ENCODE results near the gene UBE2Q2.
"Not testable (repeated sequence)": the region's sequence is repeated elsewhere in the genome, so short reads cannot be mapped to it uniquely, and the experiment has no call there.

UBE2Q2 gene

DNA sequence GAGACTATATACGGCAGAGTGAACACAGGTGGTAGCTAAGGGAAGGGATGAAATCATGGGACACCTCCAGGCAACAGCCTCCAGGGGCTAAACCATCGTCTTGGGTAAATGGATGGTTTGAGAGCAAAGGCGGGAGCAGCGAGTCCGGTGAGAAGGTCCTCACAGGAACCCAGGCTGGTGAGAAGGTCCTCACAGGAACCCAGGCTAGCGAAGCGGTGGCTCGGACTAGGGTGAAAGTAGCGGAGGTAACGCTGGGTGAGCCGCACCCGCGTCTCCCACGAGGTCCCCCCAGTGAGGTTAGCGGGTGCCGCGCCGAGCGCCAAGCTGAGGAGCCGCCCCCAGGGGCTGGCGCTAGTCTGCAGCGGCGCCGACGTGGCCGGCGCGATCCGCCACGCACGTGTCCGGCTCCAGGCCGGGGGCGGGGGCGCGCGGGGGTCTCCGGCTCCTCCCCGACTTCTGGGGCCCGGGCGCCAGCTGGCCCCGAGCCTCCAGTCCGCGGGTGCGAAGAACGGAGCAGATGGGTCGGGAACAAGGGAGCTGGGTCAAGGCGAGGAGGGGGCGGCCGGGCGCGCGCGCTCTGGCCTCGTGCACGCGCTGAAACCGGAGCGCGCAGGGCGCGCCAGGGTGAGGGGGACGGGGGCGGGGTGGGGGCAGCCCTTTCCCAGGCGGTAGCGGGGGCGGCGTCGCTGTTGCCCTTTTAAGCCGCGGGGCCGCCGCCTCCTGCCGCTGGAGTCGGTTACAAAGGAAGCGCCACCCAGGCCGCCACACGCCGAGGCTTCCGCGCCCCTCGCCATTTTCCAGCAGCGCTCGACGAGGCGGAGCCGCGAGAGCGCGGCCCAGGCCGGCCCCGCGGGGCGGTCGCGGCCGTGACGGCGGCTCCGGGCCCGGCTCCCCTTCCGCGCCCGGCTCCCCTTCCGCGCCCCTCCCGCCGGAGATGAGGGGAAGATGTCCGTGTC is at the start of gene UBE2Q2:
Gene UBE2Q2, plus strand, starts transcription at position 726 of the 956 bp plus-strand sequence. Its CDS starts 220 bp downstream, at position 946.
- peak; percentile 49 for DNase-seq

DNA sequence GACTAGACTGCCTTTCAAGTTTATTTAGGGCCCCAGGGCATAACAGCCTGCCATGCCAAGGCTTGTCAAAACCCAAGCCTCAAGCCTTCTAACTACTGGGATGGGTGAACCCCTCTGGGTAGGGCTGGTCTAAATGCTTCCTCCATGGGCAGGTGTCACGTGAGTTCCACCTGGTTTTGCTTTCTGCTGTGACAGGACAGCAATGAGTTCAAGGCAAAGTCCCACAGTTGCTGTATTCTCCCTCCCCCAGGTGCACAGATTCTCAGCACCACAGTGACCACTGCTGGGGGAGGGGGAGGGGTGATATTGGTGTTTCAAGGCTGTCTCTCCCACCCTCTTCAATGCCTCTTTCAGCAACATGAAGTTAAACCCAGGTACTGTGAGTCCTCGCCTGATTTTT is 46.9 kb upstream of the UBE2Q2 start:
- DNase-seq: no peak

DNA sequence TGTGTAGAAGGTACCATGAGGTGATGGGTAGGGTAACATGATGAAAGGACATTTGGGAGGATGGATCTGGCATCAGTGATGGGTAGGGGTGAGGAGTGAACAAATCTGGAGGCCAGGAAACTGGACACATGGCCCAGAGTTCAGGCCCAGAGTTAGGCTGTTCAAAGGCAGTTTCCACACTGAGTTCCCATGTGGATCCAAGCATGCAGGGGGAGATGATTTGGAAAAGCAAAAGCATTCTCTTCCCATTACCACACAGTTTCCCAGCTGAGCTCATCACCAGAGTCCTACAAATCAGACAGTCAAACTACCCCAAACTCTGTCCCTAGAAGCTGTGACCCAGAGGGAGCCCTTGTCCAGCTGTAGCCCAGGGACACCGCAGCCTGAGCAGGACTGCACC is 46.1 kb upstream of the UBE2Q2 start:
- DNase-seq: not testable (repeated sequence)

- DNase-seq: no peak
Measured at GRCh38 chr15:75799190-75799589, 44.1 kb upstream of the UBE2Q2 start.

DNA sequence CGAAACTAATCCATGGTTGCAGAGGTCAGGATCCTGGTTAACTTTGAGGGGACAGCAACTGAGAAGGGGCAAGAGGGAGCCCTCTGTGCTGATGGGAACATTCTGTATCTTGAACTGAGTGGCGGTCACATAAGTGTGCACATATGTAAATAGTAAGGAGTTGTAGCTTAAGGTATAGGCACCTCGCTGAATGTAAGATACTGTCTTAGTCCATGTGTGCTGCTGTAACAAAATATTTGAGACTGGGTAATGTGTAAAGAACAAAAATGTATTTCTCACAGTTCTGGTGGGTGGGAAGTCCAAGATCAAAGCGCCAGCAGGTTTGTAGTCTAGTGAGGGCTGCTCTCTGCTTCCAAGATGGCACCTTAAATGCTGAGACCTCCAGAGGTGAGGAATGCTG is 42.8 kb upstream of the UBE2Q2 start:
- DNase-seq: not testable (repeated sequence)

DNA sequence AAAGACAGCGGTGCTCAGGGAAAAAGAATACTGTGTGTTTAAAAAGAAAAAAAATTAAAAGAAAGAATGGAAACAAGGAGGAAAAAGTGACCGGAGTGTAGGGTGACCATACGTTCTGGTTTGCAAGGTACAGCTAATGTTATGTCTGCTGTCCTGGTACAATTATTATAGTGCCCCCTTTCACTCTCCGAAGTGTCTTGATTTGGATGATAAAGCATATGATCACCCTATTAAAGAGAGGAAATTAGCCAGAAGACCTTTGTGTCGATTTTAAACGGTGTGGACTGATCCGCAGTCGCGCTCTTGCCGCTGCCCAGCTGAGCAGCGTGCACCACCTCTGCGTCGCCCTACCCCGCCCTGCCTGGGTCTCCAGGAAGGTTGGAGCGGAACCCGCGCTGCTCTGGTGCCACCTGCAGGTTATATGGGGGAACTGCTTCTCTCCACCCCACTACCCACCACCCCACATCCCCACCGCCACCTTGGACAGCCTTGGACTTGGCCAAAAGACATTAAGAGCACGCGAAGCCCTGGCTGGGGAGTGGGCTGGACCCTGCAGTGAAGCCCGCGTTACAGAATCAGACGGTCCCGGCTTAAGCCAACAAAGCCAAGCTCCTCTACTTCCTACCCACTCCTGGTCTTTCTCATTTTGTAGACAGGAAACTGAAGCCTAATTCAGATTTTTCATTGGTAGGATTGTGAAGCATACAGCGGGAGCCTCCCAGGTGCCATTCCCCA is 41.2 kb upstream of the UBE2Q2 start:
- peak; percentile 34 for DNase-seq

GRCh38 chr15:75807486-75807885 is 35.8 kb upstream of the UBE2Q2 start:
- DNase-seq: not testable (repeated sequence)

GRCh38 chr15:75808009-75808408 is 35.2 kb upstream of the UBE2Q2 start:
- not testable (repeated sequence) for DNase-seq

DNA sequence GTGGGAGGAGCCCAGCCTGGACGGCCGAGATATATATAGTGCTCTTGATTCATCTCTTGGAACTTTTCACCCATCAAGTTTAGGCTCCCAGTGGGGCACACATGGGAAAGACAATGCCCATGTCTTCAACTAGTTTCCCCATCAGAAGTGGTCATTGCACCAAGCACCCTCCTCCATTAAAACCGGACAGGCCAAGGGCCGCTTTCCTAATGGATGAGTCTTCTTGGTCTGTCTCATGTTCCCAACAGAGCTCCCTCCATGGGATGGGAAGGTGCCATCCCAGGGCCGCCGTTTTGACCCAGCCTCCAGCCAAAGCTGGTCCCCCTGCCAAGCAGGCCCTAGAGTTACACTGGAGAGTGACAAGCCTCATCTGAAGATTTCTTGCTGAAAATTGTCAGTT is 34.7 kb upstream of the UBE2Q2 start:
- DNase-seq: no peak

- DNase-seq: no peak
Measured at GRCh38 chr15:75809986-75810750, 33.1 kb upstream of the UBE2Q2 start.

DNA sequence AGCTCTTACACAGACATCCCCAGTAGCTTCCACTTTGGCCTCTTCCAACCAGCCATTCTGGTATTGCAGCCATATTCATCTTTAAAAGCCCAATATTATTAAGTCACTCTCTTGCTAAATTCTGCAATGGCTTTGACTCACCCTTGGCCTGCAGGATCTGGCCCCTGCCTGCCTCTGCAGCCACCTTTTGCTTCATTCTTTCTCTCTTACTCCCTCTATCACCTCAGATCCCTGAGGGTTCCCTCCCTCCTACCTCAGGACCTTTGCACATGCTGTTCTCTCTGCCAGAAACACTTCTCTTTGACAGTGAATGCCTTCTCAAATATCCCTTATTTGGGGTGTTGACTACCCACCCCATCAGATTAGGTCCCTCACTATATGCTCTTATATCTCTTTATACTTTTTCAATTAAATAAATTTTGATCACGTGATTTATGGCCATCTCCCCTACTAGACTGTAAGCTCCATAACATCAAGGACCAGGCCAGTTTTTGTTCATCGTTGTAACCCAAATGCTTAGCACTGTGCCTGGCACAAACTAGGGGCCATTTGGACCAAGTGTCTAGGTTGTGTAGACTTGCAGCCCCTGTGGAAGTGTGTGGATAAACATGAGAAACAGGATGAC is 32.3 kb upstream of the UBE2Q2 start:
- no peak for DNase-seq

GRCh38 chr15:75811626-75812025 is 31.6 kb upstream of the UBE2Q2 start:
- no peak for DNase-seq

DNA sequence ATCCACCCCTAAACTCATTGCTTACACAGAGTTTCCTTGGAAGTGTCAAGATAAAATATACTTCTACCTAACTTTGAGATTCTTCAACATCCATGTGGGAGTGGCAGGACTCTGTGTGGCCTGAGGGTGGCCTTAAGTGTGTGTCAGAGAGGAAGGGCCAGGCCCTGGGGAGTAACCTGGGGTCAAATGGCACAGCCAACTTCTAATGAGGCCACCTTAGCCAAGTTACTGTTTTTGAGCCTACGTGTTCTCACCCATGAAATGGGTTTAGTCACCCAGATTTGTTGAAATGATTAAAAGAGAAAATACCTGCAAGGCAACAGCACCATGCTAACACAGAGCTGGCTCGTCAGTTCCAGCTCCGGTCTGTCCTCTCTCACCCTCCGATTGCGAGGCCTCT is 28.5 kb upstream of the UBE2Q2 start:
- DNase-seq: no peak

GRCh38 chr15:75815811-75816719 is 27.2 kb upstream of the UBE2Q2 start:
- no peak for DNase-seq

DNA sequence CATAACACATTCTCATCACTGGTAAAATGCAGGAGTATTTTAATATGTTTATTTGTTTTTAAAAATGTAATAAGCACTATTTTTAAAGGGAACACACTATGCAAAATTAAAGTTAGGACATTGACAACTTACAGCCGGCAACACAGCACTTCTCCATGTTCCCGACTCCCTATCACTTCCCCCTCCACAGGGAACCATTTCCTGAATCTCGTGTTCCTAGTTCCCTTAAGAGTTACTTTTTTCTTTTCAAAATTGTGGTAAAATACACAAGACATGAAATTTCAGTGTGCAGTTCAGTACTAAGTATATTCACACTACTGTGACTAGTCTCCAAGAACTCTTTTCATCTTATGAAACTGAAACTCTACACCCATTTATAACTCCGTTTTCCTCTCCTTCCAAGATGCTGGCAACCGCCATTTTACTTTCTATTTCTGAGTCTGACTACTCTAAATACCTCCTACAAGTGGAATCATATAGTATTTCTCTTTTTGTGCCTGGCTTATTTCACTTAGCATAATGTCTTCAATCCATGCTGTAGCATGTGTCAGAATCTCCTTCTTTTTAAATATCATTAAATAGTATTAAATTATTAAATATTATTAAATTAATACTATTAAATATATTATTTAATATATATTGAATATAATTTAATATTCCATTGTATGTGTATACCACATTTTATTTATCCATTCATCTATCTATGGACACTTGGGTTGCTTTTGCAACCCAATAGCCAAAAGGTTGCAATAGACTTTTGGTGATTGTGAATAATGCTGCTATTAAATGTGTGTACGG is 25.9 kb upstream of the UBE2Q2 start:
- DNase-seq: no peak

- DNase-seq: no peak
Measured at GRCh38 chr15:75820206-75820605, 23.0 kb upstream of the UBE2Q2 start.

DNA sequence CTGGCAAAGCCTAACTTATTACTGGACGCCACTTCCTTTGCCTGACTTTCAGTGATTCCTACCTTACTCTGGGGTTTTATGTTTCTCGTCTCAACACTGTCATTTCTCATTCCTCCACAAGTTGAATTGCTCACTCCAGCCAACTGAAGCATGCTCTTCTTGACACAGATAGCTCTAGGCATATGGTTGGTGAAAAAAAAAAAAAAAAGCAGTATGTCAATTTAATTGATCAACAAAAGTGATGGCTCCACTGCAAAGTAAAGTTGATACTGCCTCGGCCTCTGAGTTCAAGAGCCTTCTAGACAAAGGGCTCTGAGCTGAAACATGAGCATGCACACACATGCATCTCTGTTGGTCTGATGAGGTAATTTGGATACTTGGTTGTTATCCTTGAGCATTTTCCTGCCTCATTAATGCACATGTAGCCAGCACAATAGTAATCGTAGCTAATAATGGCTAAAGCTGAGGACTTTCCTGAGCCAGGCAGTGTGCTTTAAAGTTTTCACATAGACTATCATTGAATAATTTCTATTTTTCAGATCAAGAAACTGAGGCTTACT is 21.4 kb upstream of the UBE2Q2 start:
- DNase-seq: no peak

GRCh38 chr15:75822685-75823278 is 20.5 kb upstream of the UBE2Q2 start:
- DNase-seq: no peak

GRCh38 chr15:75823860-75824613 is 19.2 kb upstream of the UBE2Q2 start:
- DNase-seq: no peak
